Stimulated activated naive CD8-positive, alpha-beta T cell treated with anti-CD3 and anti-CD28 coated beads, Interleukin-15, Interleukin-2, amounts not matched to agents 100 U/mL and 50 U/mL, for 24 hours (primary cell): ENCODE data around the gene PIF1.

ENCODE experiments used
- ATAC-seq: fragments of 150-1000 bp; cut with Tn5 transposase; one replicate; pipeline ENCODE4 v1.10.0; 2021
- DNase-seq: peaks from one replicate; pipeline ENCODE4 v3.0.0; 2021

The PIF1 gene

GRCh38 chr15:64825431-64826294, at the start of gene PIF1:
Gene PIF1, minus strand, starts transcription at chr15:64825647. Its CDS starts 1,312 bp downstream, at chr15:64824335.
- ATAC-seq: peak; percentile 94
- peak; percentile 85 for DNase-seq

- ATAC-seq (no peak), DNase-seq (no peak)
Measured at GRCh38 chr15:64870353-64870752, 44.9 kb upstream of the PIF1 start.

- DNase-seq: no peak
- no peak for ATAC-seq
Measured at GRCh38 chr15:64869501-64869900, 44.1 kb upstream of the PIF1 start.

GRCh38 chr15:64865998-64866520, 40.6 kb upstream of the PIF1 start:
- DNase-seq (no peak), ATAC-seq (no peak)

GRCh38 chr15:64865126-64865997, 39.9 kb upstream of the PIF1 start:
- ATAC-seq (peak; percentile 47), DNase-seq (no peak)

GRCh38 chr15:64864068-64864467, 38.6 kb upstream of the PIF1 start:
- DNase-seq (no peak), ATAC-seq (no peak)

- ATAC-seq (no peak), DNase-seq (no peak)
Measured at GRCh38 chr15:64862408-64862807, 37.0 kb upstream of the PIF1 start.

GRCh38 chr15:64861960-64862359, 36.5 kb upstream of the PIF1 start:
- DNase-seq: no peak
- no peak for ATAC-seq

GRCh38 chr15:64861331-64861730, 35.9 kb upstream of the PIF1 start:
- DNase-seq (no peak), ATAC-seq (no peak)

- DNase-seq (no peak), ATAC-seq (no peak)
Measured at GRCh38 chr15:64859226-64859625, 33.8 kb upstream of the PIF1 start.

- no peak for ATAC-seq
- DNase-seq: no peak
Measured at GRCh38 chr15:64858021-64858575, 32.7 kb upstream of the PIF1 start.

GRCh38 chr15:64857421-64857820, 32.0 kb upstream of the PIF1 start:
- ATAC-seq (no peak), DNase-seq (no peak)

- ATAC-seq (no peak), DNase-seq (no peak)
Measured at GRCh38 chr15:64856429-64857145, 31.1 kb upstream of the PIF1 start.

- no peak for ATAC-seq
- DNase-seq: no peak
Measured at GRCh38 chr15:64855205-64855975, 29.9 kb upstream of the PIF1 start.

- DNase-seq: no peak
- no peak for ATAC-seq
Measured at GRCh38 chr15:64854526-64854925, 29.1 kb upstream of the PIF1 start.

- no peak for ATAC-seq
- DNase-seq: no peak
Measured at GRCh38 chr15:64854041-64854440, 28.6 kb upstream of the PIF1 start.

- DNase-seq (no peak), ATAC-seq (no peak)
Measured at GRCh38 chr15:64851503-64851840, 26.0 kb upstream of the PIF1 start.

- no peak for ATAC-seq
- DNase-seq: no peak
Measured at GRCh38 chr15:64850778-64851502, 25.5 kb upstream of the PIF1 start.

GRCh38 chr15:64847876-64848716, 22.6 kb upstream of the PIF1 start:
- no peak for ATAC-seq

GRCh38 chr15:64847448-64847847, 22.0 kb upstream of the PIF1 start:
- ATAC-seq (no peak), DNase-seq (no peak)

More at GRCh38 chr15:64847876-64848716, 22.6 kb upstream of the PIF1 start:
- no peak for DNase-seq
